HG02870 (cell line): ENCODE results near the gene SPECC1L.

Experiments
- ATAC-seq: cut with Tn5 transposase; IDR thresholded peaks from one replicate; pipeline ENCODE4 v1.9.1; 2021; ENCODE audit warnings: mild to moderate bottlenecking, moderate library complexity; ENCODE audit not compliant: unreplicated experiment

The SPECC1L gene

GRCh38 chr22:24393848-24394247, 123.2 kb downstream of the SPECC1L start:
- no peak for ATAC-seq

- no peak for ATAC-seq
Observed at GRCh38 chr22:24394254-24394653, 123.6 kb downstream of the SPECC1L start.

GRCh38 chr22:24398409-24398808, 127.8 kb downstream of the SPECC1L start:
- no peak for ATAC-seq

GRCh38 chr22:24400034-24400725, 129.5 kb downstream of the SPECC1L start:
- ATAC-seq = no peak

- no peak for ATAC-seq
Observed at GRCh38 chr22:24400726-24401596, 130.3 kb downstream of the SPECC1L start.

GRCh38 chr22:24401931-24402367, 131.3 kb downstream of the SPECC1L start:
- no peak for ATAC-seq

GRCh38 chr22:24402460-24403192, 132.0 kb downstream of the SPECC1L start:
- no peak for ATAC-seq

- no peak for ATAC-seq
Observed at GRCh38 chr22:24403346-24403745, 132.7 kb downstream of the SPECC1L start.

GRCh38 chr22:24404561-24405275, 134.1 kb downstream of the SPECC1L start:
- no peak for ATAC-seq

GRCh38 chr22:24405631-24406321, 135.1 kb downstream of the SPECC1L start:
- ATAC-seq = no peak

- ATAC-seq = no peak
Observed at GRCh38 chr22:24406322-24407277, 136.0 kb downstream of the SPECC1L start.

GRCh38 chr22:24407278-24407665, 136.6 kb downstream of the SPECC1L start:
- ATAC-seq = no peak

GRCh38 chr22:24407884-24408283, 137.3 kb downstream of the SPECC1L start:
- no peak for ATAC-seq

- no peak for ATAC-seq
Observed at GRCh38 chr22:24408630-24409029, 138.0 kb downstream of the SPECC1L start.

- ATAC-seq = no peak
Observed at GRCh38 chr22:24409707-24410106, 139.1 kb downstream of the SPECC1L start.

GRCh38 chr22:24410110-24410856, 139.7 kb downstream of the SPECC1L start:
- no peak for ATAC-seq

- no peak for ATAC-seq
Observed at GRCh38 chr22:24411256-24412004, 140.8 kb downstream of the SPECC1L start.

GRCh38 chr22:24412274-24412673, 141.6 kb downstream of the SPECC1L start:
- ATAC-seq = no peak
